Activated T-helper 2 cell treated with anti-CD3 and anti-CD28 coated beads, Interferon-gamma antibody, Interleukin-2, Interleukin-4, amounts not matched to agents 10 μg/mL and 5 μg/mL and 100 μg/mL, durations not matched to agents 14 hours and 24 hours and 36 hours (primary cell): ENCODE results near the gene GLI3. TPM values are rescaled to one million over a fixed set of nuclear protein-coding genes. Genes with fewer than 3 reads are reported as not detected.

Experiments used
- DNase-seq: peaks from one replicate; pipeline ENCODE4 v3.0.0; 2021; ENCODE audit warnings: low spot score
- H3K27ac Mint-ChIP-seq: one replicate; pipeline ENCODE4 v1.8.0; 2021; ENCODE audit warnings: mixed read lengths
- H3K27me3 Mint-ChIP-seq: one replicate; pipeline ENCODE4 v1.8.0; 2021; ENCODE audit warnings: low read depth, mixed read lengths
- H3K36me3 Mint-ChIP-seq: one replicate; pipeline ENCODE4 v1.8.0; 2021; ENCODE audit warnings: low read depth, mixed read lengths
- H3K4me1 Mint-ChIP-seq: one replicate; pipeline ENCODE4 v1.8.0; 2021; ENCODE audit warnings: low read depth, mixed read lengths
- H3K4me3 Mint-ChIP-seq: one replicate; pipeline ENCODE4 v1.8.0; 2021; ENCODE audit warnings: low read depth, mild to moderate bottlenecking, moderate library complexity, mixed read lengths
- H3K9me3 Mint-ChIP-seq: one replicate; pipeline ENCODE4 v1.8.0; 2021; ENCODE audit warnings: mixed read lengths
- intact Hi-C: fragments of 100-400 bp; cut with micrococcal nuclease; formaldehyde crosslinking; loops from one replicate; pipeline ENCODE4 v1.15.1; 2023
- total RNA-seq: library from RNA; stranded (reverse); gene quantifications from 2 replicates; pipeline ENCODE4 v1.2.3, GENCODE V29; 2022

Gene GLI3
- total RNA-seq, 1 donor from 2014 or later: not detected

DNA sequence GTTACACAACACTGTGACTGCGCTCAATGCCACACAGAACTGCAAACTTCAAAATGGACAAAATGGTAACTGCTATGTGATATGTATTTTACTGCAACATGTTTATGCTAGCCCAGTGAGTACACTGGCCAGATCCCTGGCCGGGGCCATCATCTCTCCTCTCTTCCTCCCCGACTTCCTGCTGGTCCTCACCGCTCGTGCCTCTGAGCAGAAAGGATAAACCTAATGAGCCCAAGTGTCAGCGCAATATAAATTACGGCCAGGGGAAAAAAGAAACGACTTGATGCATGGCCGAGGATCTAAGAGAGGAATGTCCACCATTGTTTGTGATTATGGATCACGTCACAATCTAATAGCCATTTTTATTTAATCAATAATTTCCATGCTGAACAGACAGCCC lies 225.2 kb downstream of the GLI3 start:
- Mint-ChIP-seq H3K27ac (no peak overlapping the region), H3K9me3 (peaks cover 14% of the 10 kb centered on the region), H3K36me3 (no peaks in the 10 kb centered on the region)

DNA sequence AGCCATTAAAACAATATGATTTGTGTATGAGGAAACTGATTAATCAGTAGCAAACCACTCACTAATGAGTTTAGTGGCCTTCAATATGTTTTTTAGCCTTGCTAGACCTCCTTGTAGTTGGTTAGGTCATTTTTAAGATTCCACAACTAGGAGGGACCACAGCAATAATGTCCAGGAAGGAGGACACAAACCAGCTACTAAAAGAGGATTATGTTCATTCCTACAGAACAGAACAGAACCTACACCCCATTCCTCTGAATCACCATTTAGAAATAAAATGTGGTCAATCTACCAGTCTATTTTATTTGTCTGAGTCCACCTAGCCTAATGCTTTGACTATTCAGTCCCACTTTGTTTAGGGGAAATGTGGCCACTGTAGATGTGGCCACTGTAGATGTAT lies 226.3 kb downstream of the GLI3 start:
- Mint-ChIP-seq H3K4me1 (no peaks in the 10 kb centered on the region), H3K27me3 (no peaks in the 10 kb centered on the region), H3K36me3 (no peaks in the 10 kb centered on the region), H3K4me3 (no peak overlapping the region), H3K9me3 (peaks cover 14% of the 10 kb centered on the region), H3K27ac (no peak overlapping the region)
- DNase-seq: no peak
- intact Hi-C loops: no loop called here

More for the DNA sequence above, 225.2 kb downstream of the GLI3 start:
- Mint-ChIP-seq H3K27me3 (no peaks in the 10 kb centered on the region), H3K4me3 (no peak overlapping the region), H3K4me1 (no peaks in the 10 kb centered on the region)
- DNase-seq: no peak
- intact Hi-C loops: no loop called here

DNA sequence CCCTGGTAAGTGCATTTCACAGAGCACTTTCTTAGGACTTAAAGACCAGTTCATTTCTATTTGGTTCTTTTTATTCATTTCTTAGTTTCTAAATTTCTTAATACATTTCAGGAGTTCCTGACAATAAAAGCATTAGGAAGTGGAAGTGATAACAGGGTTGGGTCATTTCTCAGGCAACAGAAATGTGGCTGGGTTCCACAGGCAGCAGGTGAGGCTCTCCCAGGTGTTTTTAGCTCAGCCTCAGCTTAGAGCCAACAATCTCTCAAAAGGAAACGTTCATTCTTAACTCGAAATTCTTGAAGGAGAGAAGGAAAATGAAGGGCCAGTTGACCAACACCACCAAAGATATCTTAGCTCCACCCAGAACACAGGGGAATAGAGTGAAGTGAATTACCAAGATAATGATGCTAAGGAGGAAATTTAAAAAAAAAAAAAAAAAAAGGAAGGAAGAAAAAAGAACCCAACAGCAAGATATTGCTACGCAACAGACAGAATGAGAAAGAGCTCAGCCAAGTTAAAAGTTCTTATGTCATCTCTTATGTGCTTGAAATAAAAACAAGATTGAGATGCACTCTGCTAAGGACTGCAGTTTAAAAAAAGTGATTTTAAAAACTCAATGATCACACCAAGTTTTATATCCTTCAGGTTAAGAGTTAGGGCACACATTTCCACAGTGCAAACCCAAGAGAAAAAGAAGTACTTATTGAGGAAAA lies 230.1 kb downstream of the GLI3 start:
- intact Hi-C loops: no loop called here
- H3K4me1 Mint-ChIP-seq: no peaks in the 10 kb centered on the region
- H3K4me3 Mint-ChIP-seq: no peak overlapping the region
- H3K36me3 Mint-ChIP-seq: no peaks in the 10 kb centered on the region
- no peak for DNase-seq
- H3K27ac Mint-ChIP-seq: no peak overlapping the region
- no peaks in the 10 kb centered on the region for H3K9me3 Mint-ChIP-seq
- no peaks in the 10 kb centered on the region for H3K27me3 Mint-ChIP-seq

DNA sequence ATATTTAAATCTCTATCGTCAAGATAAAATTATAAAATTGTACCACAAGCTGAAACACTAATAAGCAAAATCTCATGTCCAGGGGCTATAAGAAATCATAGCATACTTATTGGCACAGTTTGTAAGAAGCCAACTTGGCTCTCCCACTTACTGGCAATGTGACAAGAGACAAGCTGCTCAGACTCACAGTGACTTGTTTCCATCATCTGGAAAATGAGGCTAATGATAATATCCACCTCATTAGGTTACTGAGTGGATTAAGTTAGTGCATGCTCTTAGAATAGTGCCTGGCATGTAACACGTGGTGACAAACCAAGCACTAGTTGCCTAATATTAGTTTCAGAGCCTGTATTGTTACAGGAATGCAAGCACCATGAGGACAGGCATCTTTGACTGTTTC lies 234.4 kb downstream of the GLI3 start:
- Mint-ChIP-seq H3K4me1 (no peaks in the 10 kb centered on the region), H3K27me3 (no peaks in the 10 kb centered on the region), H3K36me3 (no peaks in the 10 kb centered on the region), H3K27ac (no peak overlapping the region), H3K9me3 (no peaks in the 10 kb centered on the region), H3K4me3 (no peak overlapping the region)
- intact Hi-C loops: no loop called here
- DNase-seq: no peak

DNA sequence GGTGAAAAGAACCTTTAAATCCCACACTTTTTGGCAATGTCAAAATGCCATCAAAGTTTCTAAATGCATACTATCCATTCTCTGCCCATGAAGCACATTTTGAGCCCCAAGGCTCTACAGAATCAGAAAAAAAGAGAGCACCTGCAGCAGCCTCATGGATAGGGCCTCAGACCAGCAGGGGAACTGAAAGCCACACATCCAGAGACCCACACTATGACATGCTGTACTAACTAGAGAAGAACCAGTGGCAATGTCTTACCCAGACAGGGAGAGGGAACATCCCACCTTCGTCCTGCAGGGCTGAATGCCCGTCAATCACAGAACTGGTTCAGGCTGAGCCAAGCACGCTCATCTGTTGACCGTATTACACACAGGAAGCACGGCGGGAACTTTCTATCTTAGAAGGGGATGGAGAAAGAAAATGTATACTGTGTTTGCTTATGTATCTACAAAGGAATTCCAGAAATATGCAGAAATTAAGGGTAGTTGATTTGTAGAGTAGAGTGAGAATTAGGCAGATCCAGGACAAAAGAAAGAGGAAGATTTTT lies 237.2 kb downstream of the GLI3 start:
- intact Hi-C loops: no loop called here
- H3K4me3 Mint-ChIP-seq: no peak overlapping the region
- DNase-seq: no peak
- H3K27me3 Mint-ChIP-seq: no peaks in the 10 kb centered on the region
- no peak overlapping the region for H3K27ac Mint-ChIP-seq
- no peaks in the 10 kb centered on the region for H3K9me3 Mint-ChIP-seq
- no peaks in the 10 kb centered on the region for H3K36me3 Mint-ChIP-seq
- H3K4me1 Mint-ChIP-seq: no peaks in the 10 kb centered on the region

DNA sequence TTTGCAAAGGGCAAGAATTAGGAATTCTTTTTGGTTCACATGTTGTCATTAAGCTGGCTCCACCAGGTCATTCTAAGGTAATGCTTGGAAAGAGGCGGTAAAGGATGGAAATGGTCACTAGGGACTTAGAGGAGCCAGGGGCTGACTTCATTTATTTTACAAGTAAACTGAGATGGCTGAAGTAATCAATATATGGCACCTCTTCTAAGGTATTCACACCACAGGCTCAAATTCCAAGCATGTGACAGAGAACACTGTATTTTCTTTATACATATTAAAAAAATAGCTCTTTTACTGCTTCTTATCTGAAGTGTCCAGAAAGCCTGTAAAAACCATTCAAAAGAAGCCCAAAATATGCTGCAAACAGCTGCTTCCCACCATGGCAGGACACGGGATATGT lies 239.0 kb downstream of the GLI3 start:
- Mint-ChIP-seq H3K4me3 (no peak overlapping the region), H3K27me3 (no peaks in the 10 kb centered on the region), H3K36me3 (no peaks in the 10 kb centered on the region), H3K4me1 (no peaks in the 10 kb centered on the region), H3K9me3 (no peaks in the 10 kb centered on the region), H3K27ac (no peak overlapping the region)
- intact Hi-C loops: no loop called here
- DNase-seq: no peak

- Mint-ChIP-seq H3K36me3 (no peaks in the 10 kb centered on the region), H3K27me3 (no peaks in the 10 kb centered on the region), H3K27ac (no peak overlapping the region), H3K4me3 (no peak overlapping the region), H3K4me1 (no peaks in the 10 kb centered on the region), H3K9me3 (no peaks in the 10 kb centered on the region)
- intact Hi-C loops: no loop called here
- no peak for DNase-seq
These were observed 239.9 kb downstream of the GLI3 start for GRCh38 chr7:41997151-41997550.

GRCh38 chr7:41996381-41997035 lies 240.5 kb downstream of the GLI3 start:
- intact Hi-C loops: no loop called here

GRCh38 chr7:41995632-41996271 lies 241.3 kb downstream of the GLI3 start:
- H3K36me3 Mint-ChIP-seq: no peaks in the 10 kb centered on the region
- DNase-seq: no peak
- H3K4me1 Mint-ChIP-seq: no peaks in the 10 kb centered on the region
- no peak overlapping the region for H3K4me3 Mint-ChIP-seq
- intact Hi-C loops: no loop called here
- no peaks in the 10 kb centered on the region for H3K9me3 Mint-ChIP-seq
- H3K27ac Mint-ChIP-seq: no peak overlapping the region
- no peaks in the 10 kb centered on the region for H3K27me3 Mint-ChIP-seq

More at GRCh38 chr7:41996381-41997035, 240.5 kb downstream of the GLI3 start:
- H3K27me3 Mint-ChIP-seq: no peaks in the 10 kb centered on the region
- DNase-seq: no peak
- no peaks in the 10 kb centered on the region for H3K36me3 Mint-ChIP-seq
- H3K4me1 Mint-ChIP-seq: no peaks in the 10 kb centered on the region
- H3K4me3 Mint-ChIP-seq: no peak overlapping the region
- H3K9me3 Mint-ChIP-seq: no peaks in the 10 kb centered on the region
- no peak overlapping the region for H3K27ac Mint-ChIP-seq

- intact Hi-C loops: no loop called here
- Mint-ChIP-seq H3K27me3 (no peaks in the 10 kb centered on the region), H3K9me3 (no peaks in the 10 kb centered on the region), H3K4me3 (no peak overlapping the region), H3K4me1 (no peaks in the 10 kb centered on the region), H3K27ac (no peak overlapping the region), H3K36me3 (no peaks in the 10 kb centered on the region)
- DNase-seq: no peak
These were observed 242.3 kb downstream of the GLI3 start for GRCh38 chr7:41994746-41995110.

- no peak for DNase-seq
- Mint-ChIP-seq H3K27ac (no peak overlapping the region), H3K4me1 (no peaks in the 10 kb centered on the region), H3K36me3 (no peaks in the 10 kb centered on the region), H3K27me3 (no peaks in the 10 kb centered on the region), H3K9me3 (no peaks in the 10 kb centered on the region), H3K4me3 (no peak overlapping the region)
- intact Hi-C loops: no loop called here
These were observed 242.8 kb downstream of the GLI3 start for GRCh38 chr7:41994036-41994745.

DNA sequence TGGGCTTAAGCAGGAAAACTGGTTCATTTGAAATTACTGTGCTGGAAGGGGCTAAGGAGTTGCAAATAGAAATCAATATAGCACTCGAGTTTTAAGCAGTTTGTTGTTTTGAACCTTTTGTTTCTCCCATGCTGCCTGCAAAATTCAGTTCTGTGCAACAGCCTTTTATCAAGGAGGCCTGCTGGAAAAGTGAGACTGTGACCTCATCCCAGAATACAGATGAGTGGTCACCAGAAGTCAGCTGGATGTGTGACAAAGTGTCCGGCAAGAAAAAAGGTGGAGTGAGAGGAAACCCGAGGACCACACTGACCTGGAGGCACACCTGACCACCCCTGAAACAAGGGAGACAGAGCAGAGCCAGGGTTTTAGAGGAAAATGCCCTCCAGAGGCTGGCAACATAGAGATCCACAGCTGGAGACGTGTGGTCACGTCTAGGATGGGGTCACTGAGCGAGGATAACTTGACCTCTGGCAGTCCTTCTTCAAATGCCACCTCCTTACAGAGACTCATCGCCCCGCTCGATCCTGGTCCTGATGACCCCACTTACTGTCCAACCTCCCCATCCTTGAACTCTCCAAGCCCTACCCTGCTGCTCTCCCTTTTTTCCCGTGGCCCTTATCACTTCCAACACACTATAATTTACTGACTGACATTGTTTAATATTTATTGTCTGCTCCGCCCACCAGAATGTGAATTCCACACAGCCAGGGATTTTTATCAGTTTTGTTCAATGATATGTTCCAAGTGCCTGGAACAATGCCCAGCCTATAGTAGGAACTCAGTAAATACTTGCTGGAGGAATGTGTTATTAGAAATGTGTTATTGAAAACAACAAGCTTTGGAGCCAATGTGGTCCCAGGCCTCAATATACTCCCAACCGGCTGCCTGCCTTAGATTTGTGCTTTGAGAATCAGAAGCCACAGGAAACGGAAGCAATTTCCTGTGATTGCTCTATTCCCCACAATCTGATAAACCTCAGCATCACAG lies 243.8 kb downstream of the GLI3 start:
- Mint-ChIP-seq H3K9me3 (no peaks in the 10 kb centered on the region), H3K4me3 (no peak overlapping the region), H3K27ac (no peak overlapping the region), H3K27me3 (no peaks in the 10 kb centered on the region), H3K4me1 (no peaks in the 10 kb centered on the region), H3K36me3 (no peaks in the 10 kb centered on the region)
- DNase-seq: no peak
- intact Hi-C loops: no loop called here
